IMR-90 (cell line): ENCODE results near the gene TRPV4. TPM values are rescaled to one million over a fixed set of nuclear protein-coding genes. Genes with fewer than 3 reads are reported as not detected.
A peak's percentile ranks its signal among the peaks of the same experiment; 100 is the strongest.

Source experiments
- ATAC-seq: fragments of 200-7000 bp; cut with Tn5 transposase; 2 replicates; pipeline ENCODE4 v1.9.1; 2020; ENCODE audit warnings: low read depth, mild to moderate bottlenecking, moderate library complexity
- BruUV-seq: library from RNA; stranded (reverse); fragments of 400-500 nt; replicated peaks from 2 replicates; lab custom pipeline; 2021; lab: Mats Ljungman, UMichigan
- CTCF ChIA-PET: fragments of 300-600 bp; formaldehyde crosslinking; extraction: SDS; loops from one replicate; lab custom pipeline; 2021; ENCODE audit warnings: antibody characterized with exemption; lab: Yijun Ruan, JAX
- POLR2A ChIA-PET: fragments of 300-600 bp; sonication (Branson Sonifier 250); formaldehyde crosslinking; loops from one replicate; lab custom pipeline; 2022; ENCODE audit warnings: antibody characterized with exemption; ENCODE audit not compliant: unreplicated experiment; lab: Charles Lee
- DNase-seq: peaks from one replicate; pipeline ENCODE4 v3.0.0; 2013
- H2AFZ ChIP-seq: replicated peaks from 2 replicates; pipeline ENCODE3; 2013; ENCODE audit warnings: low read length, mild to moderate bottlenecking; ENCODE audit not compliant: poor library complexity
- H2AK5ac ChIP-seq: 2 replicates; pipeline ENCODE4 v1.6.1; 2013; ENCODE audit warnings: low read depth, low read length, inconsistent platforms
- H2AK9ac ChIP-seq: replicated peaks from 2 replicates; pipeline ENCODE3; 2013; ENCODE audit warnings: mild to moderate bottlenecking, low read depth, low read length, moderate library complexity; ENCODE audit not compliant: poor library complexity
- H2BK120ac ChIP-seq: 2 replicates; pipeline ENCODE4 v1.6.1; 2013; ENCODE audit warnings: low read depth, low read length, inconsistent platforms
- H2BK15ac ChIP-seq: 3 replicates; pipeline ENCODE4 v1.6.1; 2013; ENCODE audit warnings: low read depth, low read length, inconsistent platforms
- H2BK20ac ChIP-seq: 2 replicates; pipeline ENCODE4 v1.6.1; 2013; ENCODE audit warnings: low read depth, mild to moderate bottlenecking, inconsistent platforms, low read length, moderate library complexity
- H2BK5ac ChIP-seq: 2 replicates; pipeline ENCODE4 v1.6.1; 2013; ENCODE audit warnings: mild to moderate bottlenecking, low read depth, low read length, inconsistent platforms; ENCODE audit not compliant: poor library complexity, severe bottlenecking
- H3K14ac ChIP-seq: replicated peaks from 2 replicates; pipeline ENCODE4 v1.6.1; 2013; ENCODE audit warnings: low read depth, low read length, inconsistent platforms
- H3K18ac ChIP-seq: 2 replicates; pipeline ENCODE4 v1.6.1; 2013; ENCODE audit warnings: low read depth, low read length, control low read depth
- H3K23ac ChIP-seq: 2 replicates; pipeline ENCODE4 v1.6.1; 2013; ENCODE audit warnings: low read depth, low read length, inconsistent platforms
- H3K27ac ChIP-seq: 2 replicates; pipeline ENCODE4 v1.5.1; 2013; ENCODE audit warnings: mild to moderate bottlenecking, control low read depth, low read length; ENCODE audit not compliant: insufficient read depth
- H3K27me3 ChIP-seq: 2 replicates; pipeline ENCODE4 v1.6.1; 2013; ENCODE audit warnings: low read length; ENCODE audit not compliant: control insufficient read depth, insufficient read depth
- H3K36me3 ChIP-seq: 2 replicates; pipeline ENCODE4 v1.6.1; 2013; ENCODE audit warnings: low read length, mixed read lengths; ENCODE audit not compliant: control insufficient read depth, insufficient read depth
- H3K4ac ChIP-seq: 2 replicates; pipeline ENCODE4 v1.6.1; 2013; ENCODE audit warnings: low read depth, low read length, inconsistent platforms
- H3K4me1 ChIP-seq: 2 replicates; pipeline ENCODE4 v1.6.1; 2013; ENCODE audit warnings: low read length, mixed read lengths; ENCODE audit not compliant: control insufficient read depth, insufficient read depth
- H3K4me2 ChIP-seq: 2 replicates; pipeline ENCODE4 v1.6.1; 2013; ENCODE audit warnings: low read depth, mild to moderate bottlenecking, control low read depth, low read length, moderate library complexity
- H3K4me3 ChIP-seq: 2 replicates; pipeline ENCODE4 v1.5.1; 2013; ENCODE audit warnings: low read depth, mild to moderate bottlenecking, control low read depth, low read length, moderate library complexity; ENCODE audit not compliant: insufficient read depth
- H3K56ac ChIP-seq: 2 replicates; pipeline ENCODE4 v1.6.1; 2013; ENCODE audit warnings: low read length, inconsistent platforms; ENCODE audit not compliant: insufficient read depth; ENCODE audit errors: extremely low read depth
- H3K79me1 ChIP-seq, 2 experiments: 2 replicates each; pipeline ENCODE4 v1.6.1; 2013; ENCODE audit warnings: low read length in 2 of 2, inconsistent platforms in 1 of 2, low read depth in 1 of 2
- H3K9ac ChIP-seq: 2 replicates; pipeline ENCODE4 v1.6.1; 2013; ENCODE audit warnings: low read depth, low read length, control low read depth
- H3K9me1 ChIP-seq: 2 replicates; pipeline ENCODE4 v1.6.1; 2013; ENCODE audit warnings: low read length, inconsistent platforms; ENCODE audit not compliant: insufficient read depth
- H3K9me3 ChIP-seq: 2 replicates; pipeline ENCODE4 v1.6.1; 2013; ENCODE audit warnings: low read length; ENCODE audit not compliant: control insufficient read depth, insufficient read depth
- H4K20me1 ChIP-seq: 2 replicates; pipeline ENCODE4 v1.6.1; 2013; ENCODE audit warnings: low read length, inconsistent platforms; ENCODE audit not compliant: insufficient read depth
- H4K5ac ChIP-seq: 2 replicates; pipeline ENCODE4 v1.6.1; 2013; ENCODE audit warnings: mild to moderate bottlenecking, low read depth, low read length, control low read depth
- H4K8ac ChIP-seq, 2 experiments: 2 replicates each; pipeline ENCODE4 v1.6.1; 2013; ENCODE audit warnings: low read depth in 2 of 2, low read length in 2 of 2, control low read depth in 1 of 2, inconsistent platforms in 1 of 2
- H4K91ac ChIP-seq: 2 replicates; pipeline ENCODE4 v1.6.1; 2013; ENCODE audit warnings: low read depth, low read length, inconsistent platforms; ENCODE audit not compliant: insufficient read depth
- BHLHE40 ChIP-seq: fragments of 150-350 bp; IDR thresholded peaks from 2 replicates; pipeline ENCODE4 v1.6.1; 2016; ENCODE audit warnings: mild to moderate bottlenecking, low read depth, low read length
- CEBPB ChIP-seq: IDR thresholded peaks from 2 replicates; pipeline ENCODE4 v1.6.1; 2012; ENCODE audit warnings: low read depth, low read length, improper control_type of control experiment
- CHD1 ChIP-seq: IDR thresholded peaks from 2 replicates; pipeline ENCODE4 v1.6.1; 2012; ENCODE audit warnings: low read depth, low read length, improper control_type of control experiment
- CTCF ChIP-seq: conservative IDR thresholded peaks from 2 replicates; pipeline ENCODE4 v1.5.1; 2012; ENCODE audit warnings: mild to moderate bottlenecking, low read depth, low read length, improper control_type of control experiment
- ELK1 ChIP-seq: fragments of 150-350 bp; IDR thresholded peaks from 2 replicates; pipeline ENCODE4 v1.6.1; 2016; ENCODE audit warnings: low read depth, mild to moderate bottlenecking, low read length, moderate library complexity, borderline replicate concordance
- FOS ChIP-seq: fragments of 150-350 bp; IDR thresholded peaks from 2 replicates; pipeline ENCODE4 v1.6.1; 2016; ENCODE audit warnings: low read depth, low read length
- MAFK ChIP-seq: IDR thresholded peaks from 2 replicates; pipeline ENCODE4 v1.6.1; 2012; ENCODE audit warnings: low read depth, low read length, improper control_type of control experiment
- MAZ ChIP-seq: IDR thresholded peaks from 2 replicates; pipeline ENCODE4 v1.6.1; 2012; ENCODE audit warnings: low read depth, mild to moderate bottlenecking, low read length, improper control_type of control experiment, moderate library complexity, borderline replicate concordance
- MXI1 ChIP-seq: IDR thresholded peaks from 2 replicates; pipeline ENCODE4 v1.6.1; 2012; ENCODE audit warnings: low read depth, mild to moderate bottlenecking, low read length, moderate library complexity, borderline replicate concordance
- NFE2L2 ChIP-seq: fragments of 150-350 bp; IDR thresholded peaks from 2 replicates; pipeline ENCODE4 v1.6.1; 2016; ENCODE audit warnings: low read depth, mild to moderate bottlenecking, low read length
- POLR2A ChIP-seq: IDR thresholded peaks from 2 replicates; pipeline ENCODE4 v1.6.1; 2012; ENCODE audit warnings: mild to moderate bottlenecking, low read depth, low read length
- RAD21 ChIP-seq: IDR thresholded peaks from 2 replicates; pipeline ENCODE4 v1.6.1; 2012; ENCODE audit warnings: low read length, improper control_type of control experiment
- RCOR1 ChIP-seq: IDR thresholded peaks from 2 replicates; pipeline ENCODE4 v1.6.1; 2012; ENCODE audit warnings: mild to moderate bottlenecking, low read length, improper control_type of control experiment; ENCODE audit not compliant: insufficient replicate concordance
- RFX5 ChIP-seq: IDR thresholded peaks from 2 replicates; pipeline ENCODE4 v1.8.0; 2012; ENCODE audit warnings: low read depth, mild to moderate bottlenecking, low read length, moderate library complexity
- SMC3 ChIP-seq: fragments of 150-350 bp; IDR thresholded peaks from 2 replicates; pipeline ENCODE4 v1.6.1; 2016; ENCODE audit warnings: low read depth, mild to moderate bottlenecking, antibody characterized with exemption, low read length, moderate library complexity
- USF2 ChIP-seq: fragments of 150-350 bp; IDR thresholded peaks from 2 replicates; pipeline ENCODE4 v1.6.1; 2017; ENCODE audit warnings: mild to moderate bottlenecking, antibody characterized with exemption, low read length, low read depth
- WGBS, 2 experiments: methylation state at CpG; one replicate each; pipeline versions ENCODE4 v1.1.5 to v1.1.7; 2013; ENCODE audit warnings: missing lambda C conversion rate in 2 of 2; ENCODE audit not compliant: insufficient read length in 1 of 2; ENCODE audit errors: extremely low coverage in 2 of 2; 5-methylcytosine and 5-hydroxymethylcytosine counted together
- dilution Hi-C: fragments of 300-500 bp; cut with HindIII; formaldehyde crosslinking; loops from one replicate; pipeline ENCODE4 v1.14.3; 2018; ENCODE audit warnings: low sequenced_read_pairs; ENCODE audit not compliant: unreplicated experiment
- in situ Hi-C: fragments of 300-500 bp; cut with MboI; formaldehyde crosslinking; loops from 3 replicates; pipeline ENCODE4 v1.14.3; 2019; ENCODE audit warnings: low sequenced_read_pairs, inconsistent platforms, mixed read lengths
- intact Hi-C: fragments of 100-400 bp; cut with micrococcal nuclease; formaldehyde crosslinking; loops from 2 replicates; pipeline ENCODE4 v1.10.0; 2022
- polyA plus RNA-seq, 3 experiments: library from polyadenylated mRNA; depleted of rRNA; stranded (reverse); fragments of >200 nt; gene quantifications; 2 replicates each; pipeline ENCODE4 v1.2.3, GENCODE V29; 2012; ENCODE audit warnings: low replicate concordance in 1 of 3
- total RNA-seq: library from RNA; depleted of rRNA; stranded (reverse); fragments of >200 nt; gene quantifications from 2 replicates; pipeline ENCODE4 v1.2.3, GENCODE V29; 2012

TRPV4 gene
- total and polyA plus RNA-seq, 2 of the 4 experiments (the other 2 are of a cell fraction), result 1.1 to 6.1 TPM

GRCh38 chr12:109836916-109837315, 3.7 kb upstream of the TRPV4 start:
- Histone ChIP-seq H3K14ac (no peak overlapping the region), H3K4me1 (peaks cover 2% of the 10 kb centered on the region; the same call in 1 of the 2 replicates), H2BK120ac (no peak overlapping the region), H4K91ac (no peak overlapping the region), H3K9me3 (no peaks in the 10 kb centered on the region), H3K79me1 (no peaks in the 10 kb centered on the region), H2BK5ac (no peak overlapping the region), H2AFZ (no peak overlapping the region), H3K27ac (no peak overlapping the region), H4K20me1 (no peaks in the 10 kb centered on the region), H3K36me3 (no peaks in the 10 kb centered on the region), H3K4me2 (no peak overlapping the region), H3K4me3 (no peak overlapping the region), H4K8ac (no peak overlapping the region), H4K5ac (no peak overlapping the region), H3K9me1 (no peaks in the 10 kb centered on the region), H2AK9ac (no peak overlapping the region), H3K27me3 (no peaks in the 10 kb centered on the region; the same call in 1 of the 2 replicates), H3K56ac (no peak overlapping the region), H3K18ac (no peak overlapping the region), H3K23ac (no peak overlapping the region), H2BK20ac (no peak overlapping the region), H3K4ac (no peak overlapping the region), H2AK5ac (no peak overlapping the region), H3K9ac (no peak overlapping the region), H2BK15ac (no peak overlapping the region)
- peak; percentile 25 for DNase-seq
- intact Hi-C loops, result no loop called here
- in situ Hi-C loops, result no loop called here
- POLR2A ChIA-PET, result no interaction called here
- CTCF ChIA-PET, result interaction anchor here (2.9 kb wide), 1 partner anchor 9 kb away, joined by 8 read pairs; no protein-coding TSS in a partner anchor
- WGBS, 2 experiments, result 100% methylated on average over 1 of the region's 3 CpGs; no CpG with 5 or more reads in 1 of the 2 experiments
- TF ChIP-seq RCOR1, result no peak
- TF ChIP-seq ELK1, result no peak
- TF ChIP-seq USF2, result no peak
- TF ChIP-seq MXI1, result no peak
- TF ChIP-seq BHLHE40, result no peak
- no peak for TF ChIP-seq POLR2A
- TF ChIP-seq CEBPB, result no peak
- no peak for TF ChIP-seq MAZ
- no peak for TF ChIP-seq RFX5
- TF ChIP-seq NFE2L2, result no peak
- no peak for TF ChIP-seq CHD1
- TF ChIP-seq MAFK, result no peak
- no peak for TF ChIP-seq CTCF
- no peak for TF ChIP-seq SMC3
- no peak for TF ChIP-seq RAD21
- TF ChIP-seq FOS, result no peak
- ATAC-seq, result no peak
- dilution Hi-C loops, result no loop called here
- BruUV-seq, result no TSS peak
